Right kidney (tissue), 9 donors: ENCODE data around the gene LCAT.
"Not testable (repeated sequence)": the region's sequence is repeated elsewhere in the genome, so short reads cannot be mapped to it uniquely, and the experiment has no call there.

Source experiments
- DNase-seq: peaks from one replicate; pipeline ENCODE4 v3.0.0-alpha.2; 2016
- long read RNA-seq, 8 donors: transcript quantifications; one replicate each; lab custom pipeline, GENCODE V29; 2026

The LCAT gene, protein sequence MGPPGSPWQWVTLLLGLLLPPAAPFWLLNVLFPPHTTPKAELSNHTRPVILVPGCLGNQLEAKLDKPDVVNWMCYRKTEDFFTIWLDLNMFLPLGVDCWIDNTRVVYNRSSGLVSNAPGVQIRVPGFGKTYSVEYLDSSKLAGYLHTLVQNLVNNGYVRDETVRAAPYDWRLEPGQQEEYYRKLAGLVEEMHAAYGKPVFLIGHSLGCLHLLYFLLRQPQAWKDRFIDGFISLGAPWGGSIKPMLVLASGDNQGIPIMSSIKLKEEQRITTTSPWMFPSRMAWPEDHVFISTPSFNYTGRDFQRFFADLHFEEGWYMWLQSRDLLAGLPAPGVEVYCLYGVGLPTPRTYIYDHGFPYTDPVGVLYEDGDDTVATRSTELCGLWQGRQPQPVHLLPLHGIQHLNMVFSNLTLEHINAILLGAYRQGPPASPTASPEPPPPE
- long read RNA-seq, donor 1, transcript LCAT-204 (5 exons, 1,240 nt), result major isoform, 5 of 5 reads
- long read RNA-seq, donor 1, partial matches to known transcripts, result 0 of 5 reads
- long read RNA-seq, donor 1, other reads (novel, unspliced or antisense), result 0 of 5 reads
- long read RNA-seq, donor 2, result 0 reads
- long read RNA-seq, donor 3, partial matches to known transcripts, result 0 of 2 reads
- long read RNA-seq, donor 3, other reads (novel, unspliced or antisense), result 0 of 2 reads
- long read RNA-seq, donor 4, transcript LCAT-204 (5 exons, 1,240 nt), result major isoform, 5 of 7 reads
- long read RNA-seq, donor 4, partial matches to known transcripts, result 0 of 7 reads
- long read RNA-seq, donor 4, other reads (novel, unspliced or antisense), result 0 of 7 reads
- long read RNA-seq, donor 5, transcript LCAT-204 (5 exons, 1,240 nt), result major isoform, 6 of 7 reads
- long read RNA-seq, donor 5, partial matches to known transcripts, result 0 of 7 reads
- long read RNA-seq, donor 5, other reads (novel, unspliced or antisense), result 0 of 7 reads
- long read RNA-seq, donor 6, partial matches to known transcripts, result 0 of 3 reads
- long read RNA-seq, donor 6, other reads (novel, unspliced or antisense), result 0 of 3 reads
- long read RNA-seq, donor 7, result 0 reads
- long read RNA-seq, donor 8, result 0 reads

DNA sequence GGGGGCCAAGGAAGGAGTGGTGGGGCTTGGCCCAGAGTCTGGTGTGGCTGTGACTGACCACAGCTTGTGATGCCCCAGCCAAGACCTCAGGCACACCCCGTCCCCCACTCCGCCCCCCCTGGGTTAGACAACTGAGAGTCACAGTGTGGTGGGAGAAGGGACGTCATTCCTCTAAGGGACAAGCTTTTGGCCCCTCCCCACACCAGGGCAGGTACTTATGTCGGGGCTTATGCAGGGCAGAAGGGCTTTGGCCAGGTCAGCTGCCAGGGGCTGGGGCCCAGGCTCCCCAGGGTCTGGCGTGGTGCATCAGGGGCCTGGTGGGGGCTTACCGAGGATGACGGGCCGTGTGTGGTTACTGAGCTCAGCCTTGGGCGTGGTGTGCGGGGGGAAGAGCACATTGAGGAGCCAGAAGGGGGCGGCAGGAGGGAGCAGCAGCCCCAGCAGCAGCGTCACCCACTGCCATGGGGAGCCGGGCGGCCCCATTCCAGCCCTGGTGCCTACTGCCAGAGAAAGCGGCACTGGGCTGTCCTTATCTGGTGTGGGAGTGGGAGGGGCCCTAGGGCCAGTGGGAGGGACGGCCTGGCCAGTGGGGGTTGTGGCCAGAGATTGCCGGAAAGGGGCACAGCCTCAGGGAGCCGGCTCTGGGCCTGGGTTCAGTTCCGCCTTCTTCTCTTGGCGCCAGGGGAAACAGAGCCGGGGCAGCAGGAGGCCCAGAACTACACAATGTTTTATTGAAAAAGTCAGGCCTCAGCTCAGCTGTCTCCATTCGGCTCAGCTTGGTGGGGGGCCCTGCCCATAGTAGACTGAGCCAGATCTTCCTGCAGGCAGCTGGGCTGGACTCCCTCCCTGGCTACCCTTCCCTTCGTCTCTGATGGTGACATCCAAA lies at the start of gene LCAT:
LCAT (minus strand) TSS at position 502 of the 886 bp plus-strand sequence; CDS start at position 483, 19 bp downstream.
- no peak for DNase-seq

DNA sequence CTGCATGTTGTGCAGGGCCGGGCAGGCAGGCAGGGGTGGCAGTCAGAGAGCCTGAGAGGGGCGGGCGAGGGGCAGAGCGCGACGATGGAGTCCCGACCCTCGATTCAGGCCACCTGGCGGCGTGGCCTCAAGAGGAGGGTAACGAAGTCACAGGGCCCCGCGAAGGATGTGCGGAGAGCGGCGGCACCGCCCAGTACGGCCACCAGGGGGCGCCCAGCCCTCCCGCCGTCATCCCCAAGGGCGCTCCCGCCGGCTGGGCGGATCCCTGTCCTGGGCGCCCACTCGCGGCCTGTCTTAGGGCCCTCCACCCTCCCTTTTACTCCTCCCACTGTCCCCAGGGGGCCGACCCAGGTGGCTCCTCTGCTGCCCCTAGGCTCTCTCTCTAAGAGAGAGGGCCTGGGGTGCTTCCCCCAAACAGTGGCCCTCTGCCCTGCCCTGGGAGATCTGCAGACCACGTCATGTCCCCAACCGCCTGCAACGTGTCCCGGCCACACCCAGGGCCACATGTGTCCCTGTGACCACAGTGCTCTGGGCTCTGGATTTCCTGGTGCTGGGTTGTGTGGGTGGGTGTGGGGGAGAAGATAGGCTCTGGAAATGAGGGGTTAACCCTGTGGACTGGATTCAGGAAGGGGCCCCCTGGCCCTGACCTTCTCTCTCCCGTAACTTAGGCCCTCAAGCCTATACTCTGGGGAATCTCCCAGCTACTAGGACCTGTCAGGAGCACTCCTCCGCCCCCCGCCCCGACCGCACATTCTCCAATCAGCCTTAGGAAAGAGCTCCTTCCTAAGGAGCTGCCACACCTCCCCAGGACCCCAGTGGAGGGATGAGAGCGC lies 49.5 kb upstream of the LCAT start:
- DNase-seq, result peak; percentile 78

DNA sequence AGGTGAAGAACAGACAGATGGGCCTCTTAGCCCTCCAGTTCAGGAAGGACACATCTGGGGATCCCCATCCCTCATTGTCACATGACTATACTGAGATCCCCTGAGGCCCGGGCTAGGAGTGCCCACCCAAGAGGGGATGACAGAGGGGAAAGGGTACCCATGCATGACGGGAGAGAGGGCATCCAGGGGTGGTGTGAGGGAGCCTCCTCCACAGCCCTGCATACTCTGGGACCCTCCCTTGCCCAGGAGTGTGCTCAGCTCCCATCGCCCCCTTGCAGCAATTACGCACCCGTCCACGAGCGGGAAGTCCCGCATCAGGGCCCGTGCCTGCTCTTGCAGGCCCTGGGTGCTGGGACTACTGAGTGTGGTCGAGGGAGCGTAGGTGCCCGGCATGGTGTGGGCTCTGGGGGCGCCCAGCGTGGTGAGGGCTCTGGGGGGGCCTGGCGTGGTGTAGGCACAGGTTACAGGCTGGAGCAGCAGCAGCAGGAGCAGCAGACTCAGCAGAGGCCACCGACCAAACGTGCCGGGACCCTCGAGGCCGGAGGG lies 48.8 kb upstream of the LCAT start:
- DNase-seq, result no peak

DNA sequence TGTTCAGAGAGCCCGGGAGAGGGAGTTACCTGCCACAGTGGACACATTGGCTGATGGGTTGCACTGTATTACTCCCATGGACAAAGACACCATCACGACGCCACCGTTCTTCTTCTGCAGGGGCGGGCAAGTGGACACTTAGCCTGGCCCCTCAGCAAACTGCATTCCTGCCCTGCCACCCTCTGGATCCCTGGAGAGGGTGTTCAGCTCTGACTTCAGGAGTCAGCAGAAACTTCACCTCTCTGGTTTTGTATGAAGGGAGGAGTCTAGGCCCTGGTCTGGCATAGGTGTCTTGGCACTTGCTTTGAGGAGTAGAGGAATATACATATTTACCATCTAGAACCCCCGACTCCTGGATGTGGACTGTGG lies 46.1 kb upstream of the LCAT start:
- no peak for DNase-seq

DNA sequence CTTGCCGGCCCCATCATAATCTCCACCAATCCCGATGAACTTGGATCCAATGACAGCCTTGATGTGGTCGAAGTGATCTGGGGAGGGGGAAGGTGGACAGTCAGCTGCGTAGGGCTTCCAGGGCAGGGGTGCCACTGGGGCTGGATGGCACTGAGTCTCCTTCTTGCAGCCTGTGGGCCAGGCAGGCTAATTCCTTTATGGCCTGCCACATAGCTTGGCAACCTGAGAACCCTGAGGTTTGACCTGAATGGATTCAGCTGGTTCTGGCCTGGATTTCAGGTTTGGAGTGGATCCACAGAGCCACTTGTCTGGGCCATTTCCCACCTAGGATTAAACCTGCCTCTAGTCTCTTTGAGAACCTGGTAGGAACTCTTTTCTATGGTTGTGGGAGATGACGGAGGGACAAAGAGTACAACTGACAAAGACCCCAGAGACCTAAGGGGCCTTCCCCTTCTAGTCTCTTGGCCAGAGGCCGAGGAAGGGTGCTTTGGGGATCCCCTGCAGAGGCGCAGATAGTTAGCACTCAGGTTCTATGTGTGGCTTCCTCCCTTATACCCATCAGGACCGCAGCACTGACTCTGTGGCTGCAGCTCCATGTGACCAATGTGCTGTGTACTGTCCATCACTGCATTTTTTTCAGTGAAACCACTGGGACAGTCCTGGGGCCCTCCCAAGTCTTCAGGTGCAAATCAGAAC lies 45.5 kb upstream of the LCAT start:
- no peak for DNase-seq

DNA sequence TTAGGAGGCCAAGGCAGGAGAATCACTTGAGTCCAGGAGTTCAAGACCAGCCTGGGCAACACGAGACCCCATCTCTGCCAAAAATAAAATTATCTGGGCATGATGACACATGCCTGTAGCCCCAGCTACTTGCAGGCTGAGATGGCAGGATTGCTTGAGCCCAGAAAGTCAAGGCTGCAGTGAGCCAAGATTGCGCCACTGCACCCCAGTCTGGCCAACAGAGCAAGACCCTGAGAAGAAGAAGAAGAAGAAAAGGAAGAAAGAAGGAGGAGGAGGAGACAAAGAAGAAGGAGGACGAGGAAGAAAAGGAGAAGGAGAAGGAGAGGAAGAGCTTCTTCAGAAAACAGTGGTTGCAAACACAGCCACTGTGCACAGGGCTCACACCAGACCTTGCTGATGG lies 44.8 kb upstream of the LCAT start:
- DNase-seq, result no peak

DNA sequence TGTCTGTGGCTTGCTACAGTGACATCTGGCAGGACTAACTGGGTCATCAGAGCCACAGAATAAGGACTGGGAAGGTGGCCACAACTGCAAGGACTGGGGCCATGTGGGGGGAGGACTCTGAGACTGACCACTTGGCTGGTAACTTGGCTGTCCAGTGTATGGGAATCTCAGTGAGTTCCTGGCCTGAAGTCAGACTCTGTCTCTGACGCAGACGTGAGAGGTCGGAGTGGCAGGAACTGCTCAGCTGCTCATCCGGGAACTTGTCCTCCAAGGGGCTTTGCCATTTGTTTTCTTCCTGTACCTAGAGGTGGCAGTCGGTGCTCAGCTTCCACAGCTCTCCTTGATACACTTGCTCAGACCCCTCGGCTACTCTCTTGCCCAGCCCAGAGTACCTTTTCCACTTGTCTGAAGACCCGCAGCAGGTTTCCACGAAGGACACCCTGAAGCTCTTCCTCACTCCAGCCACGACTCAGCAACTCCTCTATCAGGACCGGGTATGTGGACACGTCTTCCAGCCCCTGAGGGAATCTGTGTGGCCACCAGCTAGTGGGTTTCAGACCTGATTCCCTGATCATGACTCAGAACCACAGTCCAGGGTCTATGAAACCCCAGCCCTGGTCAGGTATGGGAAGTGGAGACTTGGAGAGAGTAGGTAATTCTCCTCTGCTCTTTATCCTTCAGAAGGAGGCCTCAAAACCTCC lies 43.7 kb upstream of the LCAT start:
- no peak for DNase-seq

DNA sequence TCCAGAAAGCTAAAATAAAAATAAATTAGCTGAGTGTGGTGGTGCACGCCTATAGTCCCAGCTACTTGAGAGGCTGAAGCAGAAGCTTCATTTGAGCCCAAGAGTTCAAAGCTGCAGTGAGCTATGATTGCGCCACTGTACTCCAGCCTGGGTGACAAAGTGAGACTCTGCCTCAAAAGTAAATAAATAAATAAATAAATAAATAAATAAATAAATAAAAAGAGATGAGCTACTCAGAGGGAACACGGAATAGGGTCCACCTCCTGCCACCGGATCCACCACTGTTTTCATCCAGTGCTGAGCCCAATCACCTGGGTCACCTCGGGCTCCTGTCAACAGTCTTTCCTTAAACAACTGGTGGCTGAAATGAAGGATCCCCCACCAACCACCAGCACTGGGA lies 43.0 kb upstream of the LCAT start:
- DNase-seq, result no peak

DNA sequence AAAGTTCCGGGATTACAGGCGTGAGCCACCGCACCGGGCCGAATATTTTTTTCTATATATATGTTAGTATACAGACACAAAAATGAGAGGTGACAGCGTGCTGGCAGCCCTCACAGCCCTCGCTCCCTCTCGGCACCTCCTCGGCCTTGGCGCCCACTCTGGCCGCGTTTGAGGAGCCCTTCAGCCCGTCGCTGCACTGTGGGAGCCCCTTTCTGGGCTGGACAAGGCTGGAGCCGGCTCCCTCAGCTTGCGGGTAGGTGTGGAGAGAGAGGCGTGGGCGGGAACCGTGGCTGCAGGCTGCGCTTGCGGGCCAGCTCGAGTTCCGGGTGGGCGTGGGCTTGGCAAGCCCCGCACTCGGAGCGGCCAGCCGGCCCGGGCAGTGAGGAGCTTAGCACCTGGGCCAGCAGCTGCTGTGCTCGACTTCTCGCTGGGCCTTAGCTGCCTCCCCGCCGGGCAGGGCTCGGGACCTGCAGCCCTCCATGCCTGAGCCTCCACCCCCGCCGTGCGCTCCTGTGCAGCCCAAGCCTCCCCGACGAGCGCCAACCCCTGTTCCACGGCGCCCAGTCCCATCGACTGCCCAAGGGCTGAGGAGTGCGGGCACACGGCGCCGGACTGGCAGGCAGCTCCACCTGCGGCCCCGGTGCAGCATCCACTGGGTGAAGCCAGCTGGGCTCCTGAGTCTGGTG lies 38.2 kb upstream of the LCAT start:
- DNase-seq, result no peak

DNA sequence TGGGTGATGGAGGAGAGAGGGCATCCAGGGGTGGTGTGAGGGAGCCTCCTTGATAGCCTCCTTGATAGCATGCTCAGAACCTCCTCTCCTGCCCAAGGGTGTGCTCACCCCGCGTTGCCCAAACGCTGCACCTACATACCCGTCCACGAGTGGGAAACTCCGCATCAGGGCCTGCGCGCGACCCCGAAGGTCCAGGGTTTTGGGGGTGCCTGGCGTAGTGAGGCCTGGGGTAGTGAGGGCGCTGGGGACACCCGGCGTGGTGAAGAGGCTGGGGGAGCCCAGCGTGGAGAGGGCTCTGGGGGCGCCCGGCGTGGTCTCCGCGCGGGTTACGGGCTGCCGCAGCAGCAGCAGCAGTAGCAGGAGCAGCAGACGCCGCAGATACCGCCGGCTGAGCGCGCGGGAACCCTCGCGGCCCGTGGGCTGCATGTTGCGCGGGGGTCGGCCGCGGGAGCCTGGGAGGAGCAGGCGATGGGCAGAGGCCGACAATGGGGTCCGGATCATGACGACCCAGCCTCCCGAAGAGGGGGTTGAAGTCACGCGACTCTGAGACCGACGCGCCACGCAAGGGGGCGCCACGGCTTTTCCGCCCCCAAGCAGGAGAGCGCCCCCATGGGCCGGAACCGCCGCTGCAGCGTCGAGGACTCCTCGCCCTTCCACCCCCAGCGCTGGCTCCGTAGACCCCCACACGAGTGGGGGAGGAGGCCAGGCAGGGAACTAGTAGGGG lies 36.2 kb upstream of the LCAT start, which contains the start of gene DPEP3:
DPEP3 (minus strand) TSS at position 545 of the 724 bp plus-strand sequence; CDS start at position 426, 119 bp downstream.
- no peak for DNase-seq

DNA sequence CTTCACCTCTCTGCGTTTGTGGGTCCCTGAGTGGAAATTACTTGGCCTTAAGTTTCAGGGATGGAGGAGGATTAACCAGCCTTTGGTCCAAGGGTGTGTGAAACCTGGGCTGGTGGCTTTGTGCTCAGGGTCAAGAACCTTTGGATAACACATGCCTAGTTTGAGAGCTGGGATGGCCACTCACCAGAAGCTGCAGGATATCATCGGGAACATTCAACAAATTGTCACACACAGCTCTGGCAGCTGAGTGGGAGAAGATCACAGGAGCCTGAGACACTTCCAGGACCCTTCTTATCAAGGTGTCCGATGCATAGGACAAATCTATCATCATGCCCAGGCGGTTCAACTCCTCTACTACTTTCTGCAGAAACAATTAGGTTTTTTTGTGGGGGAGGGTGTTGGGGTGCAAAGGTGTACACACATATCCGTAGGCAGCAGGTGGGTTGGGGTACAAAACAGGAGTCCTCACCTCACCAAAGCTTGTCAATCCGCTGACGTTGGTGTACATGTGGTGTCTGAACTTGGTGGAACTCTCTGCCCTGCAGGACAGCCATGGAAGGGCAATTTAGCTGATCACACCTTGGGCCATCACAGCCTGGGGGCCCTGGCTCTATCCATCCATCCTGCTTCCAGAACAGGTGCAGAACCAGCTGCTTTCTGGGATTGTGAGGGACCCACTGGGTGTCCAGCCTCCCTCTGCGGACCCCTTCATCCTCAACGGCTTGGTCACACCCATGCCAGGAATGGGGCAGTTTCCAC lies 33.7 kb upstream of the LCAT start:
- DNase-seq, result no peak

DNA sequence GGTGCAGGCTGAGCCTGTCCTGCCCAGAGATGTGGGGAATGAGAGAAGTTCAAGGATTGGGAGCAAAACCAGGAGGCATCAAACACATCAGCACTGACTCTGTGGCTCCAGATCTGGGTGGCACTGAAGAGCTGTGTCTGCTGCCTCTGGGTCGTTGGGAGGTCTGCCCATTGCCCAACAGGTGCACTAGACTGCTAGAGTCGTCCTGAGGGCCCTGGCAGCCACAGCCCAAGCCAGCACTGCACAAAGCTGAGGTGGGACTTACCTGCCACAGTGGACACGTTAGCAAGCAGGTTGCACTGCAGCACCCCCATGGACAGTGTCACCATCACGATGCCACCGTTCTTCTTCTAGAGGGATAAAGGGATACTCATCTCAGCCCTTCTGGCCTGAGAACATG lies 33.1 kb upstream of the LCAT start:
- no peak for DNase-seq

DNA sequence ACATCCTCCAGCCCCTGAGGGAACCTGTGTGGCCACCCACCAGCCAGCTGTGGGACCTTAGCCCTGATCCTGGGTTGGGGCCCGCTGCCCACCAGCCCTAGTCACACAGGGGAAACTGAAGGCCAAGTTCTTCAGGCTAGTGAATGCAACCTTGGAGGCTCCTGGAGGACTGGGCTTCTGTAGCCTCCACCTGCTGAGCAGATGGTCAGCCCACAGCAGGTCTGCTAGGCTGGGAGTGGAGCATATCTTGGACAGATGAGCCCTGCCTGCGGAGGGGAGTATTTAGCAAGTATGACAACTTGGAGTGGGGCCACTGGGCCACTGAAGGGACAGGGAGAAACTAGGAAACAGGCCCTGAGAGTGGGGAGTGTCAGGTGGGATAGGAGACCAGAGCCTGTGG lies 32.3 kb upstream of the LCAT start:
- DNase-seq, result no peak

DNA sequence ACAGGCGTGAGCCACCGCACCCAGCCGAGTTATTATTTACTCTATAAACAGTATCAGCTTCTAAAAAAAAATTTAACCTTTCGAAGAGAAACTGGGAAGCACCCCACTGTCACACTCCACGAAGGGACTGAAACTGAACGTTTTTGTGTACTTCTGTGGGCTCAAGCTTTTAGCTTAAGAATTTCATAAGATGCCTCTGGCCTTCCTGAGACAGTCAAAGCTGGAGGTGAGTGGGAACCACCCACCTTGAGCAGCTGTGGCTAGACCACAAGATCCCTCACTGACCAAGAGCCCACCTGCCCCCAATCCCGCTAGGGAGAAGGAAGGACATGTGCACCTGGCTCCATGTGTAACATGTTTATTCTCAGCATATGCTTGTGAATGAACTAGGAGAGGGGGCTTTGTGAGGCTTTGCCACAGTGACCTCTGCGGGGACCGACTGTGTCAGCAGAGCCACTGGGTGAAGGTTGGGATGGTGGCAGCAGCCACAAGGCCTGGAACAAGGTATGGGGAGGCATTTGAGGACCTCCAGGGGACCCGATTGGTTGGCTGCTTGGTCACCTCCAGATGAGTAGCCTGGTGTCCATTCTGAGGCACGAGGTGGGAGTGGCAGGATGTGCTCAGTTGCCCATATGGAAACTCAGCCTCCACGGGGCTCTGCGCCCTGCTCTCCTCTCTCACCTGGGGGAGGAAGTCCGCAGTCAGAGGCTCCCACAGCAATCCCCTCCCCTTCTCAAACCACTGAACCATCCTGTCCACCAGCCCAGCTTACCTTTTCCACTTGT lies 31.6 kb upstream of the LCAT start:
- DNase-seq, result no peak

DNA sequence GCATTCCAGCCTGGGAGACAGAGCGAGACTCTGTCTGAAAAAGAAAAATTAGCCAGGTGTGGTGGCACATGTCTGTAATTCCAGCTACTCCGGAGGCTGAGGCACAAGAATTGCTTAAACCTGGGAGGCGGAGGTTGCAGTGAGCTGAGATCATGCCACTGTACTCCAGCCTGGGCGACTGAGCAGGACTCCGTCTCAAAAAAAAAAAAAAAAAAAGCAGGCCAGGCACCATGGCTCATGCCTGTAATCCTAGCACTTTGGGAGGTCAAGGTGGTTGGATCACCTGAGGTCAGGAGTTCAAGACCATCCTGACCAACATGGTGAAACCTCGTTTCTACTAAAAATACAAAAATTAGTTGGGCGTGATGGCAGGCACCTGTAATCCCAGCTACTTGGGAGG lies 28.4 kb upstream of the LCAT start:
- DNase-seq, result not testable (repeated sequence)

DNA sequence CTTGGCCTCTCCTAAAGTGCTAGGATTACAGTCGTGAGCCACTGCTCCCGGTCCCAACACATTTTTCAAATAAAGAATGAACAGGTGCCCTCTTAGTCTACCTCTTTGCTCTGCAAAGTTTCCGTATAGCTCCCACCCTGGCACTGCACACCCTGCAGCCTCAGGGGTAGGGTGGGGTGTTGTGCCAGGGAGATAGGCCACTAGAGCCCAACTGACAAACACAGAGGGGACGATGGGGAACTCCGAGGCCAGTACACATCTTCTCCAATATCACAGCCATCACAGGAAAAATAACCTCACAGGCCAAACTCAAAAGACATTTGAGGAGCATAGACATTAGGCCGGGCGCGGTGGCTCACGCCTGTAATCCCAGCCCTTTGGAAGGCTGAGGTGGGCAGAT lies 27.2 kb upstream of the LCAT start:
- DNase-seq, result no peak
